BLaER1 (cell line): Measurements from ENCODE around the gene TMPRSS4.

Experiments
- H3K27ac ChIP-seq: shearing (Covaris generic); formaldehyde crosslinking; 2 replicates; pipeline ENCODE4 v1.8.1; 2022
- H3K27me3 ChIP-seq: shearing (Covaris generic); formaldehyde crosslinking; 2 replicates; pipeline ENCODE4 v1.8.1; 2022
- H3K36me3 ChIP-seq: shearing (Covaris generic); formaldehyde crosslinking; 2 replicates; pipeline ENCODE4 v1.8.1; 2022
- H3K4me1 ChIP-seq: shearing (Covaris generic); formaldehyde crosslinking; 2 replicates; pipeline ENCODE4 v1.8.1; 2022
- H3K4me2 ChIP-seq: shearing (Covaris generic); formaldehyde crosslinking; 2 replicates; pipeline ENCODE4 v1.8.1; 2022
- H3K4me3 ChIP-seq: shearing (Covaris generic); formaldehyde crosslinking; 2 replicates; pipeline ENCODE4 v1.8.1; 2022
- H3K9ac ChIP-seq: shearing (Covaris generic); formaldehyde crosslinking; 2 replicates; pipeline ENCODE4 v1.8.1; 2022
- H3K9me3 ChIP-seq: shearing (Covaris generic); formaldehyde crosslinking; 2 replicates; pipeline ENCODE4 v1.8.1; 2022
- H4K20me1 ChIP-seq: shearing (Covaris generic); formaldehyde crosslinking; 2 replicates; pipeline ENCODE4 v1.8.1; 2022
- Cebpa-rat ChIP-seq: shearing (Covaris generic); IDR thresholded peaks from 2 replicates; pipeline ENCODE4 v1.8.1; 2022

The TMPRSS4 gene

DNA sequence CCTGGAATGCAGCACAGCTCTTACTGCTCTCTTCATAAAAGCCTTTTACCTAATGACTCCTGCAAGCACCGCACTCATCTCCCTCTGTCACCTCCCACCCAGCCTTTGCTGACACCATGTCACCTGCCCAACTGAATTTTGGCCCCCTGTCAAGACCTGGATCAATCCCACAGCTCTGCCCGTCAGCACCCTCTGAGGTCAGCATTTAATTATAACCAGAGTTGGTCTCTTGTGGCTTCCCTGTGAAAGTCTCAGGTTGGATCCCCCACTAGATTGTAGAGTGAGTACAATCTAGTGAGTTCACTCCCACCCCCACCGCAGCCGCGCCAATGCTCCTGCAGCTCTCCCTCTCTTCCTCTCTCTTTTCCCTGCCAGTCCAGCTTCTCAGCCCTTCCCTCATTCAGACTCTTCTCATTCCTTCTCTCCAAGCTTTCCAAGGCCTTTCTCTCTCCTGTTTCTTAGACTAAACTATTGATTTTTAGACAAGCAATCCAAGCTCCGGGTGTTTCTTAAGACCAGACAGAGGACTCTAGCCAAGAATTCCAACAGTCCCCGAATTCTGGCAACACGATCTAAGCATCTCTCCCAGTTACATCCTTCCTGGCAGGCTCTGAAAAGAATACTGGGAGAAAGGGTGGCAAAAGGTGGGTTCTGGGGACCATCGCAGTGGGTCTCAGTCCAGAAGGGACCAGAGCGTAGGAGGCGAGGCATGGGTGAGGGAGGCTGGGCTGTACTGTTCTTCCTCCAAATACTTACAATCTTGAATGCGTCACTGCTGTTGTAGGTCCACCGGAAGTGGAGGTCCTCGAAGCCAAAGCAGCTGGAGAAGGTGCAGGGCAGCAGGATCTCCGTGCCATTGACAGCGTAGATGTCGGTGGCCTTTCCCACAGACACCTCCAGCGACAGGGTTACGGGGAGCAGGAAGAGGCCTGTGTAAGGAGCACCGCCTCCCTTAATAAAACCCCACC lies 67.7 kb downstream of the TMPRSS4 start:
- H3K9me3 ChIP-seq: no peaks in the 10 kb centered on the region
- H3K9ac ChIP-seq: no peak overlapping the region
- no peaks in the 10 kb centered on the region for H4K20me1 ChIP-seq
- no peak for TF ChIP-seq Cebpa-rat
- peak overlapping the region; percentile 98 for H3K4me2 ChIP-seq
- H3K4me3 ChIP-seq: no peak overlapping the region
- no peak overlapping the region for H3K27ac ChIP-seq
- peaks cover 69% of the 10 kb centered on the region for H3K27me3 ChIP-seq
- no peaks in the 10 kb centered on the region for H3K36me3 ChIP-seq
- peaks cover 4% of the 10 kb centered on the region; the same call in 1 of the 2 replicates for H3K4me1 ChIP-seq

DNA sequence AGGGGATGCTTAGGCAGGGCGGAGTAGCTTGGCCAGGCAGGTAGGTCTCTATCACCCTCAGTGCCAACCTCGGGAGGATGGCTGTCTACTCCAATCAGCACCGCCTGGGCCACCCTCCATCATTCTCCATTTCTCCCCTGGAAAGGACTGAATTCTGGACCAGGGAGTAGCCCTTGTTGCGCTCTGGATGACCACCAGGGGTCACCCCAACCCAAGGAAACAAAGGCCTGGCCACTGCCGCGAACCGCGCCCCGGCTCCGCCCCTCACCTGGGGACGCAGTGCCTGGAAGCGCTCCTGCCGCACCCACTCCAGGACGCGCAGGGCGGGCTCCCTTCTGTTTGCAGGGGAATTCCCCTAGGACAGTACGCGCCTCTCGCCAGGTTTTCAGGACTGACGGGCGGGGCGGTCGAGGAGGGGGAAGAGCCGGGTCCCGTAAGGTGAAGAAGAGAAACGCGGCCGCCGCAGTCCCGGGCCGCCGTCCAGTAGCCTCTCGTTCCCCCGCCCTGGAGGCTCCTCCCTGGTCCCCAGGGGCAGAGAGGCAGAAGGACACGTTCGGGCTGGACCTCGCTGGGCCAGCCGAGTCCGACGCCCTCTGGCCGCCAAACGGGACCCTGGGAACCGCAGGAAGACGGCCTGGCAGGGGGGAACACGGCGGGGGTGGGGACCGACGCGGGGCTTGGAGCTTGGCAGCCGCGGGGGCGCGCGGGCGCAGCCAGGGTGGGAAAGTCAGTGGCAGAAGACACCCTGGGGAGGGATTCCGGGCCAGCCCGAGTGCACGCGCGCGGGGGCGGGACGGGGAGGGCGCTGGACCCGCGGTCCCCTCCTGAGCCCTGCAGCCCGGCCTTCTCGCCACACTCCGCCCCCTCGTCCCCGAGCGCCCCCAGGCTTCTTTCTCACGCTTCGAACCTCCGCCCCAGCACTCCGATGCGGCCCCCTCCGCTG lies 68.7 kb downstream of the TMPRSS4 start:
- peak overlapping the region; percentile 82 for H3K4me3 ChIP-seq
- H3K27ac ChIP-seq: no peak overlapping the region
- peaks cover 4% of the 10 kb centered on the region; the same call in 1 of the 2 replicates for H3K4me1 ChIP-seq
- TF ChIP-seq Cebpa-rat: no peak
- H3K4me2 ChIP-seq: peak overlapping the region; percentile 98
- H3K36me3 ChIP-seq: no peaks in the 10 kb centered on the region
- no peaks in the 10 kb centered on the region for H3K9me3 ChIP-seq
- peaks cover 78% of the 10 kb centered on the region for H3K27me3 ChIP-seq
- H4K20me1 ChIP-seq: peaks cover 4% of the 10 kb centered on the region; the same call in 1 of the 2 replicates
- peak overlapping the region; percentile 57; the same call in 1 of the 2 replicates for H3K9ac ChIP-seq

DNA sequence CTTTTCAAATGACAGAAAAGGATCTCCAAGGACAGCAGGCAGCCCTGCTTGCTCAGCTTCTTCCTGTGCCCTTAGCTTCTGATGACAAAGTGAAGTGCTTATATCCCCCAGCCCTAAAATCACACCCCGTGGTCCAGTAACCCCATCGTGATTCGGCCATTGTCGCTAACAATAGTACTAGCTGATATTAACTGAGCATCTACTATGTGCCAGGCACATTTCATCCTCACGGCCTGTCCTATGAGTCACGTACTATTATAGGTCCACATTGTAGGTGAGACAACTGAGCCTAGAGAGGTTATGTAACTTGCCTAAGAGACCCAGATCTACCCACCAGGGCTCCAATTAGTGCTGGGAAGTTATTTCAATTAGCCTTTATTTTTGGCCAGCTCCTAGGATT lies 69.7 kb downstream of the TMPRSS4 start:
- peaks cover 88% of the 10 kb centered on the region for H3K27me3 ChIP-seq
- H3K36me3 ChIP-seq: no peaks in the 10 kb centered on the region

DNA sequence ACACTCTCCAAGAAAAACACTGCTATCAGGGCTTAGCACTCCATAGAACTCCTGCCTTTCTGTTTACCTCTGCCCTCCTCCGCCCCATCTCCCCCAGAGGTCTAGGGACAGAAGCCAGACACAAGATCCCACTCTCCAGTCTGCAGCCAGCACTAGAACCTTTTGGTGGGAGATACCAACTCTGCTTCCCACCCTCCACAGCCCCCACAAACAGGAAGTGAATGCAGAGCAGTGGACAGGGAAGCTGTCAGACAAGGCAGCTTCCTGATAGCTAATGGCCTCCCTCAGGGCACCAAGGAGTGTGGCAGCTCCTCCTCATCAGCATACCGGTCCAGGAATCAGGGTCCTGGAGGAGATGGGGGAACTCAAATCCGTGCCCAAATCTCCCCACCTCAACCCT lies 70.6 kb downstream of the TMPRSS4 start:
- peaks cover 96% of the 10 kb centered on the region for H3K27me3 ChIP-seq
- no peak overlapping the region for H3K27ac ChIP-seq
- H3K4me2 ChIP-seq: no peak overlapping the region
- TF ChIP-seq Cebpa-rat: no peak
- H3K36me3 ChIP-seq: no peaks in the 10 kb centered on the region
- H3K9ac ChIP-seq: no peak overlapping the region
- no peak overlapping the region for H3K4me3 ChIP-seq
- no peaks in the 10 kb centered on the region for H3K9me3 ChIP-seq
- H4K20me1 ChIP-seq: peaks cover 15% of the 10 kb centered on the region; the same call in 1 of the 2 replicates
- peaks cover 10% of the 10 kb centered on the region for H3K4me1 ChIP-seq

More for the DNA sequence above, 69.7 kb downstream of the TMPRSS4 start:
- no peak overlapping the region for H3K4me3 ChIP-seq
- TF ChIP-seq Cebpa-rat: no peak
- no peak overlapping the region for H3K4me2 ChIP-seq
- H4K20me1 ChIP-seq: peaks cover 7% of the 10 kb centered on the region; the same call in 1 of the 2 replicates
- no peak overlapping the region for H3K9ac ChIP-seq
- H3K4me1 ChIP-seq: peaks cover 4% of the 10 kb centered on the region; the same call in 1 of the 2 replicates
- H3K9me3 ChIP-seq: no peaks in the 10 kb centered on the region
- H3K27ac ChIP-seq: no peak overlapping the region

DNA sequence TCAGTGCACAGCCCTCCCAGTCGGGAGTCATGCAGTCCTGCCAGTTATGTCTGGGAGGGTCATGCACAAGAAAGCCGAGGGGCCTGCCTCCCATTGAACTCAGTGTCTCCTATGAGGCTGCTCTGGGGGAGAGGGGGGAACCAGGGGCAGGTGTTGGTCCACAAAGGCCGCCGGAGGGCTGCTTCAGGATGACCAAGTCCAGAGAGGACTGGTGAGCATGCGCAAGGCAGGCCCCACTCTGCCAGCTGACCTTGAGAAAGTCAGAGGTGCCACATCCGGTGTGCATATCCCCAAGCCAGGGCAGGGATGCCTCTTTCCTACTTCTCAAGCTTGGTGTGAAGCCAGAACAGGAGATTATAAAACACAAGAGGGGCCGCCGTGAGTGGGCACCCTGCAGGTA lies 71.4 kb downstream of the TMPRSS4 start:
- Histone ChIP-seq H3K9ac (no peak overlapping the region), H3K27me3 (peaks cover 97% of the 10 kb centered on the region)
- no peak for TF ChIP-seq Cebpa-rat

DNA sequence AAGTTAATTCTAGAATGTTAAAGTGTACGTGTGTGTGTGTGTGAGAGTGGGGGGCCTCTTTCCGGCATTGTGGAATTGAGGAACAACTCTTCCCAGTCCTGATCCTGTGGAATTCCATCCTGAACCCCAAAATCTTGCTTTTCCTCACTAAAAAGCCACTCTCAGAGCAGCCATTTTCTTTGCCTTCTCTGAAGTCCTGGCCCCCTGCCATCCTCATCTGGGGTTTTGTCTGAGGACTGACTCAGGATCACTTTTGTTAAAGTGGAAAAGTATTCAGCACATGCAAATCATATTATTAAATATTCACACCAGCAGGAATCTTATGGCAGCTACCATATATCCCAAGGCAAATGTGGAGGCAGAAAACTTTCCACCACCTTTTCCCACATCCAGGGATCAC lies 72.0 kb downstream of the TMPRSS4 start:
- Histone ChIP-seq H3K27me3 (peaks cover 100% of the 10 kb centered on the region), H3K9ac (no peak overlapping the region), H3K4me3 (no peak overlapping the region), H3K9me3 (no peaks in the 10 kb centered on the region), H3K4me2 (no peak overlapping the region), H4K20me1 (peaks cover 20% of the 10 kb centered on the region; the same call in 1 of the 2 replicates), H3K27ac (no peak overlapping the region), H3K36me3 (no peaks in the 10 kb centered on the region), H3K4me1 (peaks cover 17% of the 10 kb centered on the region)
- no peak for TF ChIP-seq Cebpa-rat

More for the DNA sequence above, 71.4 kb downstream of the TMPRSS4 start:
- H3K27ac ChIP-seq: no peak overlapping the region
- H3K4me2 ChIP-seq: no peak overlapping the region
- no peaks in the 10 kb centered on the region for H3K36me3 ChIP-seq
- no peaks in the 10 kb centered on the region for H3K9me3 ChIP-seq
- peaks cover 17% of the 10 kb centered on the region for H3K4me1 ChIP-seq
- H3K4me3 ChIP-seq: no peak overlapping the region
- H4K20me1 ChIP-seq: peaks cover 20% of the 10 kb centered on the region; the same call in 1 of the 2 replicates

DNA sequence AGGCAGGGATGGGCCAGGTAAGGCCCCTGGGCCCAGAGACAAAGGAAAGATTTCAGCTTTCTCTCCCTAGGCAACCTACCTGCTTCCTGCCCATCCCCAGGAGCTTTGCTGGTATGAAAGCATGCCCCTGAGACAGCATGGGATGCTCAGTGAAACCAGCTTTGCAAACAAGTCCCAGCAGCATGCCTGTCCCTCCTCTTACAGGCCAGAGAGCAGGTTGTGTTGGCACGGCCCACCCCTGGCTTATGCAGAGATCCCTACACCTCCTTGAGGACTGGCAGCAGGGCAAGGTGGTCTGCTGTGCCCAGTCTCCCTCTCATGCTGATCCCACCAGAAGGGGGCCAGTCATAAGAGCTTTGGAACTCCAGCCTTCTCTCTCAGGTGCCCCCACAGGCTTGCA lies 72.6 kb downstream of the TMPRSS4 start:
- no peak overlapping the region for H3K4me3 ChIP-seq
- peaks cover 100% of the 10 kb centered on the region for H3K27me3 ChIP-seq
- no peak overlapping the region for H3K27ac ChIP-seq
- no peak overlapping the region for H3K9ac ChIP-seq
- peaks cover 17% of the 10 kb centered on the region for H3K4me1 ChIP-seq
- TF ChIP-seq Cebpa-rat: no peak
- no peak overlapping the region for H3K4me2 ChIP-seq
- H3K36me3 ChIP-seq: no peaks in the 10 kb centered on the region
- no peaks in the 10 kb centered on the region for H3K9me3 ChIP-seq
- H4K20me1 ChIP-seq: peaks cover 20% of the 10 kb centered on the region; the same call in 1 of the 2 replicates

DNA sequence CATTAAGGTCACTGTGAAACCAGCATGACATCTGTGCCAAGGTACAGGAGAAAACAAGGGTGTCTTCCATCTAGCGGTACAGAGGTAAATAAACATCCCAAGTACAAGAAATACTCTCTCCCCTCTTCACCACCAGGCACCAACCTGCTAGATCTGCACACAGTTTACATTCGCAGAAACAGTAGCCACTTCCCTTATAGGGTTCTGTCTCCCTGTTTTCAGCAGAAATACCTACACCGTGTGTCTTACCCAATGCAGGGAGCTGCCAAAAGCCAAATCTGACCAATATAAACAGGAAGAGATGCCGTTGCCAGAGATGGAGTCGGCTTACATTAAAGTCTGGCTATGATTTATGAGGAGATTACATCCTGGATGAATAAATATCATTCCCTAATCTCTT lies 74.6 kb downstream of the TMPRSS4 start:
- no peak overlapping the region for H3K4me2 ChIP-seq
- H3K9ac ChIP-seq: no peak overlapping the region
- TF ChIP-seq Cebpa-rat: no peak
- H3K27me3 ChIP-seq: peaks cover 100% of the 10 kb centered on the region
- peaks cover 23% of the 10 kb centered on the region; the same call in 1 of the 2 replicates for H4K20me1 ChIP-seq
- no peak overlapping the region for H3K4me3 ChIP-seq
- no peaks in the 10 kb centered on the region for H3K36me3 ChIP-seq
- no peak overlapping the region for H3K27ac ChIP-seq
- H3K9me3 ChIP-seq: no peaks in the 10 kb centered on the region
- H3K4me1 ChIP-seq: peaks cover 17% of the 10 kb centered on the region

DNA sequence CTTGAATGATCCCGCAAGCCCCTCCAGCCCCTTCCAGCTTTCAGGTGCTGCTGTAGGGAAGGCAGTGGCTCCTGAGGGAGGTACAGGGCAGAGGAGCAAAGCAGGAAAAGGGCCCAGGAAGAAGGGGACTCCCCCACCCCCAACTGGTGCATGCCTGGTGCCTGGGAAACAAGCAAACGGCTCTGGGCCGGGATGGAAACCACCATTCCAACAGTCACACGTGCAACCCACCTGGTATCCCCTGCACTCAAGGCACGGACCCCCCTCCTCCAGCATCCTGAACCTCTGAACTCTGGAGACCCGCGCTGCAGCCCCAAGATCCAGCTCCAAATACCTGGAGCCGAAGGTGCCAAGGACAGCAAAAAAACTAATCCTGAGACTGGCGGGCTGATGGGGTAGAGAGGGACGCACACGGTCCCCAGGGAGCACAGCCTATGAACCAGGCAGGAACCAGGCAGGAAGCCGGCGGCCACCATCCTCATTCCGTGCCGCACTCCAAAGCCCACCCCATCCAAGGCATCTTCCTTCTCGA lies 75.2 kb downstream of the TMPRSS4 start:
- Histone ChIP-seq H3K4me1 (peaks cover 17% of the 10 kb centered on the region), H3K27ac (no peak overlapping the region), H3K27me3 (peaks cover 100% of the 10 kb centered on the region), H3K4me2 (peak overlapping the region; percentile 96), H3K9me3 (no peaks in the 10 kb centered on the region), H3K4me3 (peak overlapping the region; percentile 65), H3K9ac (no peak overlapping the region), H3K36me3 (no peaks in the 10 kb centered on the region), H4K20me1 (peaks cover 29% of the 10 kb centered on the region; the same call in 1 of the 2 replicates)
- no peak for TF ChIP-seq Cebpa-rat
